ENCODE measurements around the gene CCDC47.

CCDC47 gene

DNA sequence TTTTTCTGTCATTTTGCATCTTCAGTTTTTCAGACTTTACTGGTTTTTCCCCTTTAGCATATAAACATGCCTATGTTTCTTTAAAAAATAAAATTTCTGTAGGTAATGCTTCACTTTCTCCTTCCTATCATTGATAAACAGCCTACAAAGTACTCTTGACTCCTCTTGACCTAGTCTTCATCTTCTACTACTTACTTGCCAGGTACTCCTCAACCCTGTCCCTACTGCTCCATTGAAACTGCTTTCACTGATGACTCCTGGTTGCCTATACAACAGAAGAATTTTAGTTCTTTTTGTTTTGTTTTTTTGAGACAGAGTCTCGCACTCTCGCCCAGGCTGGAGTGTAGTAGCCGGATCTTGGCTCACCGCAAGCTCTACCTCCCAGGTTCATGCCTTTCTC lies 7.5 kb upstream of the CCDC47 start:
- no peaks in the 10 kb centered on the region for H3K27me3 ChIP-seq (replicated peaks; ENCODE audit: control insufficient read depth, insufficient read depth, low read length)
- no peak overlapping the region for H3K9ac ChIP-seq (ENCODE audit: low read length)
- peak overlapping the region; percentile 11 for H3K4me3 ChIP-seq (ENCODE audit: low read length)
- no peak for DNase-seq (ENCODE audit: low read depth)
- H3K4me1 ChIP-seq (ENCODE audit: control insufficient read depth, insufficient read depth, low read length) = peaks cover 42% of the 10 kb centered on the region
- H3K36me3 ChIP-seq (ENCODE audit: control insufficient read depth, insufficient read depth, low read length, severe bottlenecking) = peaks cover 20% of the 10 kb centered on the region
- H3K9me3 ChIP-seq (ENCODE audit: control insufficient read depth, low read length) = no peaks in the 10 kb centered on the region

DNA sequence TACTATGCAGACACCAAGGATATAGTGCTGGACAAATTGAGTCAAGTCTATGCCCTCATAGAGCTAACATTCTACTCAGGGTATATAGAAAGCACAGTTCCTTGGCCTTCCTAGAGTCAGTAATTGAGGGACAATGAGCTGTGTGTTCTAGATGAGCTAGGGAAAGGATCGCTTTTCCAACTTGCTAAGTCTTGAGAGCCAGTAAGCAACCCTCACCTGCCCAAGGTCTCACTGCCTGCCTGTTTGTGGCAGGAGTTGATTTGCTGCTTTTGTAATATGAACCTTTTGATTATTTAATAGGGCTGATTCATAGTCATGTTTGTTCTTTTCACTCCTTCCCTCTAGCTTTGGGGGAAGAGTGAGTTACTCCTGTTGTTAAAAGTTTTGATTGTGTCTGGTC lies 7.1 kb upstream of the CCDC47 start:
- peak overlapping the region; percentile 11 for H3K4me3 ChIP-seq (ENCODE audit: low read length)
- H3K4me1 ChIP-seq (ENCODE audit: control insufficient read depth, insufficient read depth, low read length) = peaks cover 42% of the 10 kb centered on the region
- peak; percentile 36 for DNase-seq (ENCODE audit: low read depth)
- no peaks in the 10 kb centered on the region for H3K9me3 ChIP-seq (ENCODE audit: control insufficient read depth, low read length)
- H3K36me3 ChIP-seq (ENCODE audit: control insufficient read depth, insufficient read depth, low read length, severe bottlenecking) = peaks cover 20% of the 10 kb centered on the region
- no peak overlapping the region for H3K9ac ChIP-seq (ENCODE audit: low read length)
- H3K27me3 ChIP-seq (replicated peaks; ENCODE audit: control insufficient read depth, insufficient read depth, low read length) = no peaks in the 10 kb centered on the region

DNA sequence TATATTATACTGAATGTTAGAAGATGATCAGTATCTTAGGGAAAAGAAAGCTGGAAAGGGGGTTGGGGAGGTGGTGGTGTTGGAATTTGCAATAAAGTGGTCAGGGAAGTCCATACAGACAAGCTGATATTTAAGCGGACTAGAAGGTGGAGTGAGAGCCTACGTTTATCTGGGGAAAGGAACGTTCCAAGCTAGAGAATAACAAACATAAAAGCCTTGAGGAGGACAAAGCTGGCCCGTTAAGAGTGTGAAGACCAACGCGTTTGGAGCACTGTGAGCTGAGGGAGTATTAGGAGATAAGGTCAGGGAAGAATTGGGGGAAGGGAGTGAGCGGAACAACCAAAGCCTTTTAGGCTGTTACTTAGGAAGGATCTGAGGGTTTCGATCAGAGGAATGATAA lies 2.0 kb upstream of the CCDC47 start:
- Histone ChIP-seq H3K4me1 (ENCODE audit: control insufficient read depth, insufficient read depth, low read length) (peaks cover 25% of the 10 kb centered on the region), H3K9ac (ENCODE audit: low read length) (peak overlapping the region; percentile 99), H3K9me3 (ENCODE audit: control insufficient read depth, low read length) (no peaks in the 10 kb centered on the region), H3K27me3 (replicated peaks; ENCODE audit: control insufficient read depth, insufficient read depth, low read length) (no peaks in the 10 kb centered on the region), H3K36me3 (ENCODE audit: control insufficient read depth, insufficient read depth, low read length, severe bottlenecking) (peaks cover 11% of the 10 kb centered on the region), H3K4me3 (ENCODE audit: low read length) (peak overlapping the region; percentile 98)
- DNase-seq (ENCODE audit: low read depth) = peak; percentile 30

DNA sequence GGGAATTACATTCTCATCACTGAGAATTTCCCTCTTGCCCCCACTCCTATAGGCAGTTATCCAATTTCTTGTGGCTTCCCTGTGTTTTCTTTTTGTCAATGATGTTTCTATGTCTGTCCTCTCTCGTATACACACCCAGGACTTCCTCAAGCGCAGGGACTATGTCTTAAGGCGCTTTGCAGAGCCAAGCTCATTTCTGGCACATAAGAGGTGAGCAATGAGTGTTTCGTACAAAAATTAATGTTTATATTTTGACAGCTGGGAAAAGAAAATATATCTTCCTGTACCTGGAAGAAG lies 1.5 kb upstream of the CCDC47 start:
- H3K4me1 ChIP-seq (ENCODE audit: control insufficient read depth, insufficient read depth, low read length) = peaks cover 26% of the 10 kb centered on the region
- H3K36me3 ChIP-seq (ENCODE audit: control insufficient read depth, insufficient read depth, low read length, severe bottlenecking) = peaks cover 11% of the 10 kb centered on the region
- peak overlapping the region; percentile 98 for H3K4me3 ChIP-seq (ENCODE audit: low read length)
- H3K9me3 ChIP-seq (ENCODE audit: control insufficient read depth, low read length) = no peaks in the 10 kb centered on the region
- peak overlapping the region; percentile 99 for H3K9ac ChIP-seq (ENCODE audit: low read length)
- DNase-seq (ENCODE audit: low read depth) = peak; percentile 49
- no peaks in the 10 kb centered on the region for H3K27me3 ChIP-seq (replicated peaks; ENCODE audit: control insufficient read depth, insufficient read depth, low read length)

DNA sequence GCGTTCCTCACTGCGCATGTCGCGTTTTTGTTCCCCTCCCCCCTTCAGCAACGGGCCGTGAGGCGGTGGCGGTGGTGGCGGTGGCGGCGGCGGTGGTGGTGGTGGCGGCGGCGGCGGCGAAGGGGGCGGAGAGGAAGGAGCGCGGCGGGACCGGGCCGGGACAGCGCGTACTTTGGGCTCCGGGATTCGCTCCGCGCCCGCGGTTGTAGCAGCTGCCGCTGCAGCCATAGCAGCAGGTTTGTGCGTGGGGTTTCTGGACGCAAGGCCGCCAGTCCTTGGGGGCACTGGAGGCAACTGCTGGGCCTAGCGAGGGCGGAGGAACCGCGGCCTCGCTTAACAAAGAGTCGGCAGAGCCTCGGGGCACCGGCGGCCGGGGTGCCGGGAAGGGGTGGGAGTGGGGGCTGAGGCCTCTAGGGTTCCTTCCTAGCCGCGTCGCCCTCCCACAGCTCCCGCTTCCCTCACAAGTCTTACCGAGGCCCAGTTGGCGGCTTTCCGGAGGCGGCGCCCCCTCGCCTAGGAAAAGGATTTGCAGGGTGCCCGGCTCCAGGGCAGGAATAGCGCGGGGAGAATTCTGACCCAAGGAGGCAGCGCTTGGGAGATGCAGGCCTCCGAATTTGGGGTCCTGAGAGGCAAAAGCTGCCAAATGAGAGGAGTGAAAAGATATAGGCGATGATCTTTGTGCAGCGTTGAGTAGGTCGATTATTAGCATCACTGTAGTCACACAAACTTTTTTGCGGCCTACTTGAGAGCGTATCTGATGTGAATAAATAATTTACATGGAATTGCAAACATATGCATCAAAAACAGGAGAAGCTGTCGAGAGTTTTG lies 958 bp upstream of the CCDC47 start, which contains the start of gene DDX42:
DDX42 (plus strand) TSS at position 30 of the 828 bp plus-strand sequence. CDS start 12,880 bp downstream, outside the sequence.
- no peaks in the 10 kb centered on the region for H3K27me3 ChIP-seq (replicated peaks; ENCODE audit: control insufficient read depth, insufficient read depth, low read length)
- peaks cover 11% of the 10 kb centered on the region for H3K36me3 ChIP-seq (ENCODE audit: control insufficient read depth, insufficient read depth, low read length, severe bottlenecking)
- peak within 1 kb of the TSS; percentile 99 for H3K9ac ChIP-seq (ENCODE audit: low read length)
- H3K4me1 ChIP-seq (ENCODE audit: control insufficient read depth, insufficient read depth, low read length) = peaks cover 26% of the 10 kb centered on the region
- no peaks in the 10 kb centered on the region for H3K9me3 ChIP-seq (ENCODE audit: control insufficient read depth, low read length)
- peak within 1 kb of the TSS; percentile 98 for H3K4me3 ChIP-seq (ENCODE audit: low read length)
- peak; percentile 77 for DNase-seq (ENCODE audit: low read depth)

DNA sequence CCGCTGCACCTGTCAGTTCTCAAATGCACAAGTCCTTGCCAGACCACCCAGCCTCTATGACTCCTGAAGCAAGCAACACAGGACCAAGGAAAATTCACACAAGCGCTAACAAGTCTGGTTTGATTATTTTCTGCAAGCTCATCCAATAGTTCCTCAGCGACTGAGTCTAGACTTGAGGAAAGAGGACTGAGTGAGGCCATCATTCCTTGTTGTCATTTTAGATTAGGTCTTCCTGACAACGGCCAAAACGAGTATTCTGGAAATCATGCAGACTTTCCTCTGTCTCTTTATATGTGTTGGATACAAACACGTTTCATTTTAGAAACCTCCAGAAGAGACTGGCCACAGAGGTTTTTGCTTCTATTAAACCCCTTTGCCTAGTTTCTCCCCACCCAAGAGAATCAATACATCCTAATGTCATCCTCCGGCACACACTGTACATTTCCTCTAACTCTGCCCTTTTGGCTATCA lies 561 bp downstream of the CCDC47 start:
- Histone ChIP-seq H3K9ac (ENCODE audit: low read length) (peak overlapping the region; percentile 99), H3K9me3 (ENCODE audit: control insufficient read depth, low read length) (no peaks in the 10 kb centered on the region), H3K27me3 (replicated peaks; ENCODE audit: control insufficient read depth, insufficient read depth, low read length) (no peaks in the 10 kb centered on the region), H3K36me3 (ENCODE audit: control insufficient read depth, insufficient read depth, low read length, severe bottlenecking) (peaks cover 7% of the 10 kb centered on the region), H3K4me3 (ENCODE audit: low read length) (peak overlapping the region; percentile 98), H3K4me1 (ENCODE audit: control insufficient read depth, insufficient read depth, low read length) (peaks cover 26% of the 10 kb centered on the region)
- peak; percentile 64 for DNase-seq (ENCODE audit: low read depth)

DNA sequence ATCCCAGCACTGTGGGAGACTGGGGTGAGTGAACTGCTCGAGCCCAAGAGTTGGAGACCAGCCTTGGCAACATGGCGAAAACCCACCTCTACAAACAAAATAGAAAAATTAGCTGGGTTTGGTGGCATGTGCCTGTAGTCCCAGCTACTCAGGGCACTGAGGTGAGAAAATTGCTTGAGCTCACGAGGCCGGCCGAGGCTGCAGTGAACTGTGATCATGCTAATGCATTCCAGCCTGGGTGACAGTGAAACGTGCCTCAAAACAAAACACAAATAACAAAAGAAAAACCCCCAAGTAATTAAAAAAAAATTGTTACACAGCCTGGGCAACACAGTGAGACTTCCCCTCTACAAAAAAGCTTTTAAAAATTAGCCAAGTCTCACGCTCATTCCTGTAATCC lies 5.0 kb downstream of the CCDC47 start:
- DNase-seq (ENCODE audit: low read depth) = no peak
- H3K27me3 ChIP-seq (replicated peaks; ENCODE audit: control insufficient read depth, insufficient read depth, low read length) = no peaks in the 10 kb centered on the region
- peaks cover 10% of the 10 kb centered on the region for H3K4me1 ChIP-seq (ENCODE audit: control insufficient read depth, insufficient read depth, low read length)
- H3K4me3 ChIP-seq (ENCODE audit: low read length) = no peak overlapping the region
- no peaks in the 10 kb centered on the region for H3K9me3 ChIP-seq (ENCODE audit: control insufficient read depth, low read length)
- no peak overlapping the region for H3K9ac ChIP-seq (ENCODE audit: low read length)
- H3K36me3 ChIP-seq (ENCODE audit: control insufficient read depth, insufficient read depth, low read length, severe bottlenecking) = peaks cover 28% of the 10 kb centered on the region

DNA sequence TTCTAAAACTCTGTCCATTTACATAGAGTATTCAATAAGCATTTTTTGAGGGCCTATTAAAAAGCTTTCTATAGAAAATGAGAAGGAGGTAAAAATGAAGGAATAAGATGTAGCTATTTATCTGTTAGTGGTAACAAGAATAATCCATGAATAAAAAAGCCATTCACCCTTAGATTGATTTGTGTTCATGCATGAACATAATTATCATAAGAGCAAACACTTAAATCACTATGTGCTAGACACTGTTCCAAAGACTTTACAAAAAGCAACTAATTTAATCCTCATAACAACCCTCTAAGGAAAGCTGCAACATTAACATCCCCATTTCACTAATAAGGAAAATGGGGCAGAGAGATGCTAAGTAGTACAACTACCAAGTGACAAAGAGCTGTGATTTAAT lies 6.6 kb downstream of the CCDC47 start:
- H3K36me3 ChIP-seq (ENCODE audit: control insufficient read depth, insufficient read depth, low read length, severe bottlenecking) = peaks cover 45% of the 10 kb centered on the region
- DNase-seq (ENCODE audit: low read depth) = no peak
- H3K9ac ChIP-seq (ENCODE audit: low read length) = no peak overlapping the region
- H3K9me3 ChIP-seq (ENCODE audit: control insufficient read depth, low read length) = no peaks in the 10 kb centered on the region
- H3K4me3 ChIP-seq (ENCODE audit: low read length) = no peak overlapping the region
- no peaks in the 10 kb centered on the region for H3K27me3 ChIP-seq (replicated peaks; ENCODE audit: control insufficient read depth, insufficient read depth, low read length)
- peaks cover 10% of the 10 kb centered on the region for H3K4me1 ChIP-seq (ENCODE audit: control insufficient read depth, insufficient read depth, low read length)

DNA sequence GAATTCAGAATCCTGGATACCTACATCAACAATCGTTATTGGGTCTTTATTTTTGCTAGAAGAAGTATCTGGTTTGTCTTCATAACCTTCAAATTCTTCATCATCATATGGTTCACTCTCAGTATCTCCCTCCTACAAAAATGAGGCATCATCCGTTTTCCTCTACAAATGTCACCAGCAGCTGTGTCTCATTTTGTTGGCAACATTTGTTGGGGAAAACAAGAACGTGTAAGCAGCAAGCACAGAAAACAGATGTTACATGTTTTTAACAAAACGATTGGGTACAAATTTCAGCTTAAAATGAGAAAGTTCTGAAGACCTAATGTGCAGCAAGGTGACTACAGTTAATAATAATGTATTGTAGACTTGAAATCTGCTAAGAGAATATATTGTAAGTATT lies 8.7 kb downstream of the CCDC47 start:
- no peak overlapping the region for H3K4me3 ChIP-seq (ENCODE audit: low read length)
- peaks cover 62% of the 10 kb centered on the region for H3K36me3 ChIP-seq (ENCODE audit: control insufficient read depth, insufficient read depth, low read length, severe bottlenecking)
- DNase-seq (ENCODE audit: low read depth) = no peak
- H3K9ac ChIP-seq (ENCODE audit: low read length) = no peak overlapping the region
- no peaks in the 10 kb centered on the region for H3K4me1 ChIP-seq (ENCODE audit: control insufficient read depth, insufficient read depth, low read length)
- no peaks in the 10 kb centered on the region for H3K27me3 ChIP-seq (replicated peaks; ENCODE audit: control insufficient read depth, insufficient read depth, low read length)
- H3K9me3 ChIP-seq (ENCODE audit: control insufficient read depth, low read length) = no peaks in the 10 kb centered on the region

DNA sequence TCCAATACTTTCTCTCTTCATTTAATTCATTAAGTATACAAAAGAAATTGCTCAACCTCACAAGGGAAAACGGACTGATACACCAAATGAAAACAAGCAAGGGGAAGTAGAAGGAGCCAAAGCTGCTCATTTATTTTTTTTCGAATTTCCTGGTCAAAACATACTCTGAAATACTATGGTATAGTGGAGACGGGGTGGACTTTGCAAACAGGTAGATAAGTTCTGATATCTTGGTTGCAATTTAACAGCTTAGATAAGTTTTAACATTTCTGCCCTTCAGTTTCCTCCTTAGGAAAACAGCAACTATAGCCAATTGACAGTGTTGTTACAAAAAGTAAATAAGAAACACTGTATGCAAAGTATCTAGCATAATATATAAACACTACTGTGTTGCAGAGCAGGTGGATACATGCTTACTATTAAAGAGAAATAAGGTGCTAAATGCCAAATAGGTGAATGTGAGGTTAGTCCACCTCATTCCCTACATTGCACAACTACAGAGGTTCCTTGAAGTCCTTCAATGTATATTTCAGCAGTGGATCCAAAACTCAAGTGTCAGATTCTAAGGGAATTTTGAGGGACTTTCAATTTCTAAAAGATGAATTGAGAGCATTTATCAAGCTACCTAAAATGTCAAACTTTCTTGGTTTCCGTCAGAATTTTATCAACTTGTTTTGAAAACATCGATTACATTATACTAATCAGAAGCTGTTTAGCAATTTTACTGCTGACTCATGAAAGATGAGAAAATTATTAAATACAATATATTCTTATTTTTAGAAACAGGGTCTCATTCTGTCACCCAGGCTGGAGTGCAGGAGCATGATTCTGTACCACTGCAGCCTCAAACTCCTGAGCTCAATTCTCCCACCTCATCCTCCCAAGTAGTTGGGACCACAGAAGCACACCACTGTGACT lies 11.0 kb downstream of the CCDC47 start:
- no peaks in the 10 kb centered on the region for H3K4me1 ChIP-seq (ENCODE audit: control insufficient read depth, insufficient read depth, low read length)
- peaks cover 72% of the 10 kb centered on the region for H3K36me3 ChIP-seq (ENCODE audit: control insufficient read depth, insufficient read depth, low read length, severe bottlenecking)
- no peak for DNase-seq (ENCODE audit: low read depth)

More for the DNA sequence above, 11.0 kb downstream of the CCDC47 start:
- Histone ChIP-seq H3K9ac (ENCODE audit: low read length) (no peak overlapping the region), H3K27me3 (replicated peaks; ENCODE audit: control insufficient read depth, insufficient read depth, low read length) (no peaks in the 10 kb centered on the region), H3K9me3 (ENCODE audit: control insufficient read depth, low read length) (no peaks in the 10 kb centered on the region), H3K4me3 (ENCODE audit: low read length) (no peak overlapping the region)

Measured in adipocyte (in vitro differentiated cells).